Endothelial cell of umbilical vein (primary cell): ENCODE data around the gene LIPG.

Experiments
- CTCF ChIP-seq, 2 donors: IDR thresholded peaks; 1 replicate in 1 of 2; 2 replicates in 1 of 2; pipeline ENCODE4 v1.5.1; 2011; ENCODE audit warnings: low read length in 2 of 2, mild to moderate bottlenecking in 2 of 2, moderate library complexity in 2 of 2, control low read depth in 1 of 2, inconsistent platforms in 1 of 2, low read depth in 1 of 2; ENCODE audit not compliant: insufficient read depth in 1 of 2; ENCODE audit errors: extremely low read depth in 1 of 2
- FOS ChIP-seq: IDR thresholded peaks from 2 replicates; pipeline ENCODE4 v1.6.1; 2011; ENCODE audit warnings: mild to moderate bottlenecking, low read length, moderate library complexity, borderline replicate concordance; ENCODE audit not compliant: insufficient read depth
- JUN ChIP-seq: IDR thresholded peaks from 2 replicates; pipeline ENCODE4 v1.6.1; 2011; ENCODE audit warnings: borderline replicate concordance, low read depth; ENCODE audit not compliant: insufficient read length, insufficient read depth
- MAX ChIP-seq: IDR thresholded peaks from 2 replicates; pipeline ENCODE4 v1.6.1; 2011; ENCODE audit not compliant: insufficient read depth, insufficient read length
- POLR2A ChIP-seq: IDR thresholded peaks from 2 replicates; pipeline ENCODE4 v1.6.1; 2012; ENCODE audit warnings: low read depth, mild to moderate bottlenecking, control low read depth, low read length
- POLR2AphosphoS5 ChIP-seq: IDR thresholded peaks from 2 replicates; pipeline ENCODE4 v1.6.1; 2012; ENCODE audit warnings: low read depth, mild to moderate bottlenecking, control low read depth, low read length, moderate library complexity; ENCODE audit not compliant: insufficient read depth

- TF ChIP-seq POLR2A, result no peak
- TF ChIP-seq CTCF (IDR thresholded peaks at IDR 0.05; ENCODE audit: extremely low read depth in 1 of 2, insufficient read depth in 1 of 2, low read depth in 1 of 2, low read length in 2 of 2), result no peak
- TF ChIP-seq MAX, result no peak
- no peak for TF ChIP-seq JUN
- TF ChIP-seq POLR2AphosphoS5, result no peak
- no peak for TF ChIP-seq FOS
These were observed 51.3 kb downstream of the LIPG start for GRCh38 chr18:49613141-49613640.
